ENCODE measurements around the gene FBN1.
A peak's percentile ranks its signal among the peaks of the same experiment; 100 is the strongest.

The FBN1 gene

GRCh38 chr15:48373821-48374451 lies 271.6 kb downstream of the FBN1 start:
- H3K27ac ChIP-seq, result peak overlapping the region in 1 of 2 donors; percentile 33
- TF ChIP-seq CTCF (IDR thresholded peaks at IDR 0.05), result no peak
- DNase-seq (ENCODE audit: low spot score), result no peak
- peak overlapping the region; percentile 44 for H3K4me3 ChIP-seq

- no peak for DNase-seq (ENCODE audit: low spot score)
- no peak overlapping the region for H3K4me3 ChIP-seq
- TF ChIP-seq CTCF (IDR thresholded peaks at IDR 0.05), result no peak
- no peak overlapping the region for H3K27ac ChIP-seq
Observed at GRCh38 chr15:48371961-48372360, 273.5 kb downstream of the FBN1 start.

GRCh38 chr15:48371550-48371949 lies 274.0 kb downstream of the FBN1 start:
- Histone ChIP-seq H3K4me3 (no peak overlapping the region), H3K27ac (no peak overlapping the region)
- no peak for DNase-seq (ENCODE audit: low spot score)
- TF ChIP-seq CTCF (IDR thresholded peaks at IDR 0.05), result no peak

- no peak for TF ChIP-seq CTCF (IDR thresholded peaks at IDR 0.05)
- Histone ChIP-seq H3K4me3 (no peak overlapping the region), H3K27ac (no peak overlapping the region)
- no peak for DNase-seq (ENCODE audit: low spot score)
Observed at GRCh38 chr15:48370460-48370859, 275.0 kb downstream of the FBN1 start.

- Histone ChIP-seq H3K27ac (peak overlapping the region in 1 of 2 donors; percentile 61), H3K4me3 (no peak overlapping the region)
- no peak for DNase-seq (ENCODE audit: low spot score)
- TF ChIP-seq CTCF (IDR thresholded peaks at IDR 0.05), result no peak
Observed at GRCh38 chr15:48367483-48367882, 278.0 kb downstream of the FBN1 start.

GRCh38 chr15:48366584-48367312 lies 278.8 kb downstream of the FBN1 start:
- H3K27ac ChIP-seq, result peak overlapping the region in 1 of 2 donors; percentile 47
- no peak for DNase-seq (ENCODE audit: low spot score)
- H3K4me3 ChIP-seq, result no peak overlapping the region
- no peak for TF ChIP-seq CTCF (IDR thresholded peaks at IDR 0.05)

GRCh38 chr15:48365575-48365974 lies 279.9 kb downstream of the FBN1 start:
- H3K27ac ChIP-seq, result no peak overlapping the region
- no peak for TF ChIP-seq CTCF (IDR thresholded peaks at IDR 0.05)
- H3K4me3 ChIP-seq, result no peak overlapping the region
- DNase-seq (ENCODE audit: low spot score), result no peak
